ENCODE results near the gene PDZD8.

PDZD8 gene

GRCh38 chr10:117375360-117376178, at the start of gene PDZD8:
TSS of gene PDZD8 (minus strand) at chr10:117375440. CDS start at chr10:117375227, 213 bp downstream.
- peak within 1 kb of the TSS; percentile 83 to 97 (median 92) for H3K27ac ChIP-seq

GRCh38 chr10:117424171-117424570, 48.9 kb upstream of the PDZD8 start:
- Histone ChIP-seq H3K4me3 (no peak overlapping the region), H3K27ac (no peak overlapping the region)

More at GRCh38 chr10:117375360-117376178, at the start of gene PDZD8:
- H3K4me3 ChIP-seq = peak within 1 kb of the TSS; percentile 53 to 98 (median 89)

- Histone ChIP-seq H3K4me3 (no peak overlapping the region), H3K27ac (no peak overlapping the region)
These were observed 46.7 kb upstream of the PDZD8 start for GRCh38 chr10:117421985-117422384.

GRCh38 chr10:117420768-117421167, 45.5 kb upstream of the PDZD8 start:
- Histone ChIP-seq H3K4me3 (no peak overlapping the region), H3K27ac (peak overlapping the region in 1 of 21 experiments; percentile 26)

GRCh38 chr10:117419921-117420320, 44.7 kb upstream of the PDZD8 start:
- Histone ChIP-seq H3K4me3 (no peak overlapping the region), H3K27ac (peak overlapping the region in 1 of 21 experiments; percentile 26)

GRCh38 chr10:117419159-117419558, 43.9 kb upstream of the PDZD8 start:
- Histone ChIP-seq H3K27ac (no peak overlapping the region), H3K4me3 (no peak overlapping the region)

GRCh38 chr10:117418121-117418520, 42.9 kb upstream of the PDZD8 start:
- H3K4me3 ChIP-seq = no peak overlapping the region
- no peak overlapping the region for H3K27ac ChIP-seq

GRCh38 chr10:117417196-117417595, 42.0 kb upstream of the PDZD8 start:
- no peak overlapping the region for H3K4me3 ChIP-seq
- H3K27ac ChIP-seq = no peak overlapping the region

GRCh38 chr10:117413928-117414618, 38.8 kb upstream of the PDZD8 start:
- H3K4me3 ChIP-seq = no peak overlapping the region

GRCh38 chr10:117412469-117413010, 37.3 kb upstream of the PDZD8 start:
- Histone ChIP-seq H3K4me3 (no peak overlapping the region), H3K27ac (no peak overlapping the region)

More at GRCh38 chr10:117413928-117414618, 38.8 kb upstream of the PDZD8 start:
- no peak overlapping the region for H3K27ac ChIP-seq

- no peak overlapping the region for H3K27ac ChIP-seq
- no peak overlapping the region for H3K4me3 ChIP-seq
These were observed 36.5 kb upstream of the PDZD8 start for GRCh38 chr10:117411479-117412399.

GRCh38 chr10:117410557-117410956, 35.3 kb upstream of the PDZD8 start:
- Histone ChIP-seq H3K27ac (peak overlapping the region in 2 of 21 experiments; percentile 3 to 30), H3K4me3 (no peak overlapping the region)

GRCh38 chr10:117409549-117410305, 34.5 kb upstream of the PDZD8 start:
- H3K4me3 ChIP-seq = no peak overlapping the region
- peak overlapping the region in 2 of 21 experiments; percentile 3 to 30 for H3K27ac ChIP-seq

- Histone ChIP-seq H3K27ac (peak overlapping the region in 1 of 21 experiments; percentile 32), H3K4me3 (no peak overlapping the region)
These were observed 33.5 kb upstream of the PDZD8 start for GRCh38 chr10:117408436-117409384.

- H3K4me3 ChIP-seq = no peak overlapping the region
- no peak overlapping the region for H3K27ac ChIP-seq
These were observed 30.5 kb upstream of the PDZD8 start for GRCh38 chr10:117405730-117406129.

- Histone ChIP-seq H3K27ac (no peak overlapping the region), H3K4me3 (no peak overlapping the region)
These were observed 25.1 kb upstream of the PDZD8 start for GRCh38 chr10:117400329-117400728.

GRCh38 chr10:117399341-117400196, 24.3 kb upstream of the PDZD8 start:
- Histone ChIP-seq H3K27ac (no peak overlapping the region), H3K4me3 (no peak overlapping the region)

Data from skin epidermis (tissue), 12 donors.